ENCODE data around the gene ZFYVE28. TPM values are rescaled to one million over a fixed set of nuclear protein-coding genes. Genes with fewer than 3 reads are reported as not detected.

ZFYVE28 gene
- total and polyA plus RNA-seq, 12 donors: 4.3 to 24.6 (median 16.0) TPM

DNA sequence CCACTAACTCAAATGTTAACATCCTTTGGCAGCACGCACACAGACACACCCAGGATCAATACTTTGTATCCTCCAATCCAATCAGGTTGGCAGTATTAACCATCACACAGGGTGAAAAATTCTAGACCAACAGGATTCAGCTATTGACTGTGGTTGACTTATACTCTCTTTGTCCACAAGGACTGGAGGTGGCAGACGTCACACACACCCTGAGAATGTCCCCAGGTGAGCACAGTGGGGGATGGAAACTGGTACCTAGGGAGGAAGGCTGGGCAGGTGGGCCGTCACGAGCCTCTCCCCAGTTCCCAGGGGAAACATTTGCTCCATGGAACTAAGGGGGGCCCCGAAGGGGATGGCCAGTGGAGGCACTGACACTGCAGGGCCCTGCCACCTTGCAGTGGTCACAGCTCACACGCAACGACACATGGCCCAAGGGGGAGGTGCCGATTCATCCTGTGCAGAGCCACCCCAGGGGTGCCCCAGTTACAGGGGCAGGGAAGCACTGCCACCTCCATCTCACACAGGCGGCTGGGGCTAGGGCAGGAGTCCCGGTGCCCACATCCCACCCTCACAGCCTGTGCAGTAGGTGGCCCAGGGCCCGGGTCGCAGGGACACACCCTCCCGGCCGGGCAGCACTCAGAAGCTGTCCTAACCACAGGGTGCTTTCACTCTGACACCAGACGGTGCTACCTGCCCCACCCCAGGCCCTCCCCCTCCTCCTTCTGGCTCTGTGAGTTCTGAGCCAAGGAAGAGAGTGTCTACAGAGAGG lies 17.4 kb downstream of the ZFYVE28 start:
- H3K4me3 ChIP-seq: no peak overlapping the region

DNA sequence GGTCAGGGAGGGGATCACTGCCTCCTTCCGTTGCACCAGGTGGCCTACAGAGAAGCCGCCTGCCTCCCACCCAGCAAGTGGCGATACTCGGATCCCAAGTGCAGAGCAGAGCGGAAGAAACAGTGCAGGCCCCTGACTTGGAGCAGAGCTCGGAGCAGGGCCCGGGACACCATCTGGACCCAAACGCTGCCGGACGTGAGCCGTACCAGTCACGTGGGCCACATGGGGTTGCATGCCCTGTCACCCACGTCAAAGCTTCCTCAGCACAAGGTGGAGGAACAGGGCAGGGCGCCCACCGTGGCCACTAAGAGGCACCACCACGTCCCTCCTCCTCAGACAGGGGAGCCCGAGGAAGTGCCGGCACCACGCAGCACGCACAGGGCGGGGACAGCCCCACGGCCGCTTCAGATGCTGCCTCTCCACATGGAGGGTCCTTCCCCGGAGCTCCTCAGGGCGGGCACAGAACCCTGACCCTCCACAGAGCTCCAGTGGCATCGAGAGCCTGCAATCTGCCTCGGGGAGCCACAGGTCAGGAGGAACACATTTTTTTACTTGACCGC lies 18.7 kb downstream of the ZFYVE28 start:
- TF ChIP-seq, protein P1, sequence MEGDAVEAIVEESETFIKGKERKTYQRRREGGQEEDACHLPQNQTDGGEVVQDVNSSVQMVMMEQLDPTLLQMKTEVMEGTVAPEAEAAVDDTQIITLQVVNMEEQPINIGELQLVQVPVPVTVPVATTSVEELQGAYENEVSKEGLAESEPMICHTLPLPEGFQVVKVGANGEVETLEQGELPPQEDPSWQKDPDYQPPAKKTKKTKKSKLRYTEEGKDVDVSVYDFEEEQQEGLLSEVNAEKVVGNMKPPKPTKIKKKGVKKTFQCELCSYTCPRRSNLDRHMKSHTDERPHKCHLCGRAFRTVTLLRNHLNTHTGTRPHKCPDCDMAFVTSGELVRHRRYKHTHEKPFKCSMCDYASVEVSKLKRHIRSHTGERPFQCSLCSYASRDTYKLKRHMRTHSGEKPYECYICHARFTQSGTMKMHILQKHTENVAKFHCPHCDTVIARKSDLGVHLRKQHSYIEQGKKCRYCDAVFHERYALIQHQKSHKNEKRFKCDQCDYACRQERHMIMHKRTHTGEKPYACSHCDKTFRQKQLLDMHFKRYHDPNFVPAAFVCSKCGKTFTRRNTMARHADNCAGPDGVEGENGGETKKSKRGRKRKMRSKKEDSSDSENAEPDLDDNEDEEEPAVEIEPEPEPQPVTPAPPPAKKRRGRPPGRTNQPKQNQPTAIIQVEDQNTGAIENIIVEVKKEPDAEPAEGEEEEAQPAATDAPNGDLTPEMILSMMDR (IDR thresholded peaks at IDR 0.05): no peak
- no peak for TF ChIP-seq POLR2A (IDR thresholded peaks at IDR 0.05)
- Histone ChIP-seq H3K27ac (no peak overlapping the region), H3K27me3 (no peaks in the 10 kb centered on the region), H3K9me3 (replicated peaks in 1 of 3) (no peaks in the 10 kb centered on the region), H3K36me3 (replicated peaks in 1 of 2) (no peaks in the 10 kb centered on the region), H3K4me1 (replicated peaks in 1 of 2) (peaks cover 14 to 17% of the 10 kb centered on the region in 2 donors), H3K4me3 (no peak overlapping the region)
- intact Hi-C loops (cut with DNase I): no loop called here
- no peak for DNase-seq
- 60 to 90% (median 83%) methylated on average over 10 to 28 of the region's 28 CpGs for WGBS, 4 donors

More for the DNA sequence above, 17.4 kb downstream of the ZFYVE28 start:
- WGBS, 4 donors: 76 to 92% (median 85%) methylated on average over 6 to 15 of the region's 15 CpGs
- no peaks in the 10 kb centered on the region for H3K27me3 ChIP-seq
- H3K4me1 ChIP-seq (replicated peaks in 1 of 2): peaks cover 14 to 17% of the 10 kb centered on the region in 2 donors
- DNase-seq: no peak
- intact Hi-C loops (cut with DNase I): no loop called here
- TF ChIP-seq, protein P1 (IDR thresholded peaks at IDR 0.05): no peak
- TF ChIP-seq POLR2A (IDR thresholded peaks at IDR 0.05): no peak
- H3K9me3 ChIP-seq (replicated peaks in 1 of 3): no peaks in the 10 kb centered on the region
- peak overlapping the region in 1 of 5 donors; percentile 73 for H3K27ac ChIP-seq
- no peaks in the 10 kb centered on the region for H3K36me3 ChIP-seq (replicated peaks in 1 of 2)

DNA sequence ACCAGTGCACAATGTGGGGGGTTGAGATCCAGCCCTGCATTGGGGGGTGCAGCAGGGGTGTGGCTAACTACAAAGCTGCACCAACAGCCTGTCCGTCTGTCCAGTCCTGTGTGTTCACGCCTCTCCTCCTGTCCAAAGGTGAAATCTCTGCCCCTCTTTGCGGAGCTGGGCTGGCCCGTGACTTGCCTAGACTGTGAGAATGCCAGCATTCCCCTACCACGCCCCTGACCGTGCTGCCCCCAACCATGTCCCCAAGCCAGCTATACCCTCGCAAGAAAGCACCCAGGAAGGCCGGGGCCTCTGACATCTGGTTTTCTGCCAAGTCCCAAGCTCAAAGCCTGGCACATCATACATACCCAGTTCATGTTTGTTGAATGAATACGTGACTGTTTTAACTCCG lies 19.2 kb downstream of the ZFYVE28 start:
- no peak for DNase-seq
- 84 to 94% (median 93%) methylated on average over 3 to 10 of the region's 10 CpGs for WGBS, 4 donors
- H3K36me3 ChIP-seq (replicated peaks in 1 of 2): no peaks in the 10 kb centered on the region

More for the DNA sequence above, 19.2 kb downstream of the ZFYVE28 start:
- TF ChIP-seq POLR2A (IDR thresholded peaks at IDR 0.05): no peak
- TF ChIP-seq, protein P1 (IDR thresholded peaks at IDR 0.05): no peak
- intact Hi-C loops (cut with DNase I): no loop called here
- no peaks in the 10 kb centered on the region for H3K9me3 ChIP-seq (replicated peaks in 1 of 3)
- peaks cover 14 to 17% of the 10 kb centered on the region in 2 donors for H3K4me1 ChIP-seq (replicated peaks in 1 of 2)
- H3K27me3 ChIP-seq: no peaks in the 10 kb centered on the region
- H3K27ac ChIP-seq: no peak overlapping the region
- H3K4me3 ChIP-seq: no peak overlapping the region

Measured in adrenal gland (tissue), 12 donors.